Measurements from ENCODE around the gene CIZ1. TPM values are rescaled to one million over a fixed set of nuclear protein-coding genes. Genes with fewer than 3 reads are reported as not detected.

Gene CIZ1
- total RNA-seq, 1 donor from 2014 or later: 85.8 TPM

DNA sequence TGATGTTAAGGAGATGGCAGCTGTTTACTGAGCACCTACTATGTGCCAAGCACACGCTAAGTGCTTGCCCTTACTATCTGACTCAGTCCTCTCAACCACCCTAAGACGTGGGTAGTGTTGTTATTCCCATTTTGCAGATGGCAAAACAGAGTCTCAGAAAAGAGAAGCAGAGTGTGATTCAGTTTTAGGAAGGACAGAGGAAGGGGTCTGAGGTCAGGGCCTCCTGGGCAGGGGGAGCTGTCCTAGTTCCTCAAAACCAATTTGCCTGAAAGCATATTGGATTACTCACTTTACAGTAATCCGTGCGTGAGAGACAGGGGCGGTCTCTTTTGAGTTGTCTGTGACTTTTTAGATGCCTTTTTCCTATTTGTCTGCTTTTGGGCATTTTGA lies 35.0 kb upstream of the CIZ1 start:
- Histone ChIP-seq H3K9me3 (no peaks in the 10 kb centered on the region), H3K4me3 (no peak overlapping the region), H3K27ac (no peak overlapping the region), H3K36me3 (no peaks in the 10 kb centered on the region), H3K4me1 (no peaks in the 10 kb centered on the region), H3K27me3 (no peaks in the 10 kb centered on the region)
- intact Hi-C loops (cut with DNase I): no loop called here
- no peak for DNase-seq (ENCODE audit: low spot score in 2 of 2)
- TF ChIP-seq, protein P1, sequence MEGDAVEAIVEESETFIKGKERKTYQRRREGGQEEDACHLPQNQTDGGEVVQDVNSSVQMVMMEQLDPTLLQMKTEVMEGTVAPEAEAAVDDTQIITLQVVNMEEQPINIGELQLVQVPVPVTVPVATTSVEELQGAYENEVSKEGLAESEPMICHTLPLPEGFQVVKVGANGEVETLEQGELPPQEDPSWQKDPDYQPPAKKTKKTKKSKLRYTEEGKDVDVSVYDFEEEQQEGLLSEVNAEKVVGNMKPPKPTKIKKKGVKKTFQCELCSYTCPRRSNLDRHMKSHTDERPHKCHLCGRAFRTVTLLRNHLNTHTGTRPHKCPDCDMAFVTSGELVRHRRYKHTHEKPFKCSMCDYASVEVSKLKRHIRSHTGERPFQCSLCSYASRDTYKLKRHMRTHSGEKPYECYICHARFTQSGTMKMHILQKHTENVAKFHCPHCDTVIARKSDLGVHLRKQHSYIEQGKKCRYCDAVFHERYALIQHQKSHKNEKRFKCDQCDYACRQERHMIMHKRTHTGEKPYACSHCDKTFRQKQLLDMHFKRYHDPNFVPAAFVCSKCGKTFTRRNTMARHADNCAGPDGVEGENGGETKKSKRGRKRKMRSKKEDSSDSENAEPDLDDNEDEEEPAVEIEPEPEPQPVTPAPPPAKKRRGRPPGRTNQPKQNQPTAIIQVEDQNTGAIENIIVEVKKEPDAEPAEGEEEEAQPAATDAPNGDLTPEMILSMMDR (IDR thresholded peaks at IDR 0.05): no peak

GRCh38 chr9:128225770-128226411 lies 34.5 kb upstream of the CIZ1 start:
- no peak overlapping the region for H3K4me3 ChIP-seq
- no peaks in the 10 kb centered on the region for H3K4me1 ChIP-seq
- H3K9me3 ChIP-seq: no peaks in the 10 kb centered on the region
- intact Hi-C loops (cut with DNase I): no loop called here
- no peak overlapping the region for H3K27ac ChIP-seq
- H3K27me3 ChIP-seq: no peaks in the 10 kb centered on the region
- DNase-seq (ENCODE audit: low spot score in 2 of 2): no peak
- TF ChIP-seq, protein P1 (IDR thresholded peaks at IDR 0.05): no peak
- H3K36me3 ChIP-seq: no peaks in the 10 kb centered on the region

DNA sequence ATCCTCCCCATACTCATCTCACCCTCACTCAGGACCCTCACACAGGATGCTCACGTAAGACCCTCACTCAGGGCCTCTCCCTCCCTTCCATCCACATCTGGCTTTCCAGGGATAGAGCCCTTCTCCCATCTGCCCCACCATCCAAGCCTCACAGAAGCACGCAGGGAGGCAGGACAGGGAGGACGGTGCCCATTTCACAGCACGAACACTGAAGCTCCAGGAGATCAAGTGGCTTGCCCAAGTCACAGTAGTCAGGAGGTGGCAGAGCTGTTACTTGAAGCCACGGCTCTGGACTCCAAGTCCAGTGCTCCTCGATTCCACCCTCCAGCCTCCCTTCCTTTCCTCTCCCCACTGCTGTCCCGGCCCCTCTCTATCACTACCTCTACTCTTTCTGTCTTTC lies 33.5 kb upstream of the CIZ1 start:
- no peak for DNase-seq (ENCODE audit: low spot score in 2 of 2)
- H3K4me3 ChIP-seq: no peak overlapping the region
- H3K36me3 ChIP-seq: no peaks in the 10 kb centered on the region
- H3K4me1 ChIP-seq: no peaks in the 10 kb centered on the region
- intact Hi-C loops (cut with DNase I): no loop called here
- H3K9me3 ChIP-seq: no peaks in the 10 kb centered on the region
- no peaks in the 10 kb centered on the region for H3K27me3 ChIP-seq
- TF ChIP-seq, protein P1 (IDR thresholded peaks at IDR 0.05): no peak
- no peak overlapping the region for H3K27ac ChIP-seq

- TF ChIP-seq, protein P1 (IDR thresholded peaks at IDR 0.05): no peak
- Histone ChIP-seq H3K27ac (no peak overlapping the region), H3K27me3 (no peaks in the 10 kb centered on the region), H3K4me1 (peaks cover 0 to 1% of the 10 kb centered on the region in 2 donors), H3K4me3 (no peak overlapping the region), H3K36me3 (no peaks in the 10 kb centered on the region), H3K9me3 (no peaks in the 10 kb centered on the region)
- intact Hi-C loops (cut with DNase I): no loop called here
- DNase-seq (ENCODE audit: low spot score in 2 of 2): no peak
Measured at GRCh38 chr9:128222880-128223670, 31.7 kb upstream of the CIZ1 start.

GRCh38 chr9:128222026-128222425 lies 30.7 kb upstream of the CIZ1 start:
- intact Hi-C loops (cut with DNase I): no loop called here
- no peak overlapping the region for H3K27ac ChIP-seq
- TF ChIP-seq, protein P1 (IDR thresholded peaks at IDR 0.05): no peak
- peaks cover 0 to 2% of the 10 kb centered on the region in 2 donors for H3K4me1 ChIP-seq
- no peaks in the 10 kb centered on the region for H3K9me3 ChIP-seq
- no peaks in the 10 kb centered on the region for H3K27me3 ChIP-seq
- H3K36me3 ChIP-seq: no peaks in the 10 kb centered on the region
- no peak overlapping the region for H3K4me3 ChIP-seq
- no peak for DNase-seq (ENCODE audit: low spot score in 2 of 2)
